HEK293 (cell line): Measurements from ENCODE around the gene TBC1D16.
A peak's percentile ranks its signal among the peaks of the same experiment; 100 is the strongest.

ENCODE experiments used
- CTCF ChIA-PET: fragments of 350-600 bp; formaldehyde crosslinking; extraction: SDS; loops from one replicate; lab custom pipeline; 2021; ENCODE audit warnings: antibody characterized with exemption; lab: Yijun Ruan, JAX
- POLR2A ChIA-PET: fragments of 300-600 bp; formaldehyde crosslinking; extraction: SDS; loops from one replicate; lab custom pipeline; 2020; ENCODE audit warnings: antibody characterized with exemption, inconsistent platforms; lab: Yijun Ruan, JAX
- H3K27ac ChIP-seq: fragments of 200-500 bp; sonication (Bioruptor generic); 2 replicates; pipeline ENCODE4 v1.5.1; 2014; ENCODE audit warnings: low read depth, low read length, control low read depth, inconsistent platforms; ENCODE audit errors: extremely low read depth
- H3K36me3 ChIP-seq, 2 experiments: fragments of 200-500 bp in 1 of 2; sonication (Bioruptor generic) in 1 of 2; 1 replicate in 1 of 2; 2 replicates in 1 of 2; pipeline ENCODE4 v1.5.1; 2014 to 2017; ENCODE audit warnings: inconsistent platforms in 2 of 2, low read length in 2 of 2; ENCODE audit not compliant: control insufficient read depth in 2 of 2, insufficient read depth in 1 of 2
- H3K4me1 ChIP-seq: fragments of 200-500 bp; sonication (Bioruptor generic); 2 replicates; pipeline ENCODE4 v1.5.1; 2014; ENCODE audit warnings: mild to moderate bottlenecking, low read length, inconsistent platforms; ENCODE audit not compliant: control insufficient read depth, insufficient read depth
- H3K4me3 ChIP-seq: 2 replicates; pipeline ENCODE4 v1.5.1; 2011; ENCODE audit warnings: low read depth, mild to moderate bottlenecking, control low read depth, low read length, moderate library complexity
- H3K9me3 ChIP-seq: fragments of 200-500 bp; sonication (Bioruptor generic); 2 replicates; pipeline ENCODE4 v1.5.1; 2014; ENCODE audit warnings: low read depth, low read length, inconsistent platforms; ENCODE audit not compliant: control insufficient read depth, insufficient read depth
- ELK4 ChIP-seq: IDR thresholded peaks from 2 replicates; pipeline ENCODE4 v1.6.1; 2011; ENCODE audit warnings: mild to moderate bottlenecking, low read depth, low read length, borderline replicate concordance
- GFI1B ChIP-seq: fragments of 450-650 bp; formaldehyde crosslinking; IDR thresholded peaks from 2 replicates; pipeline ENCODE4 v1.5.1; 2016; ENCODE audit warnings: missing biosample characterization, missing genetic modification characterization
- HOXC10 ChIP-seq: sonication (generic); formaldehyde crosslinking; IDR thresholded peaks from 2 replicates; pipeline ENCODE4 v1.8.1; 2023; ENCODE audit warnings: mild to moderate bottlenecking, missing genetic modification reagents
- KLF1 ChIP-seq: fragments of 450-650 bp; formaldehyde crosslinking; IDR thresholded peaks from 2 replicates; pipeline ENCODE4 v1.5.1; 2016; ENCODE audit warnings: missing biosample characterization, missing genetic modification characterization
- REPIN1 ChIP-seq: fragments of 450-650 bp; formaldehyde crosslinking; IDR thresholded peaks from 2 replicates; pipeline ENCODE4 v1.5.1; 2017; ENCODE audit warnings: missing biosample characterization, missing genetic modification characterization, low read depth
- SALL2 ChIP-seq: fragments of 450-650 bp; formaldehyde crosslinking; IDR thresholded peaks from 2 replicates; pipeline ENCODE4 v1.5.0; 2017; ENCODE audit warnings: missing biosample characterization, mild to moderate bottlenecking, missing genetic modification characterization, borderline replicate concordance
- SCRT1 ChIP-seq: fragments of 450-650 bp; formaldehyde crosslinking; IDR thresholded peaks from 2 replicates; pipeline ENCODE4 v1.5.1; 2016; ENCODE audit warnings: missing biosample characterization, missing genetic modification characterization, borderline replicate concordance
- SCRT2 ChIP-seq: fragments of 450-650 bp; formaldehyde crosslinking; IDR thresholded peaks from 2 replicates; pipeline ENCODE4 v1.5.1; 2016; ENCODE audit warnings: missing biosample characterization, missing genetic modification characterization
- TCF7L2 ChIP-seq: IDR thresholded peaks from 2 replicates; pipeline ENCODE4 v1.6.1; 2011; ENCODE audit warnings: low read depth, mild to moderate bottlenecking, inconsistent platforms, low read length, moderate library complexity, borderline replicate concordance
- WT1 ChIP-seq: fragments of 450-650 bp; formaldehyde crosslinking; IDR thresholded peaks from 2 replicates; pipeline ENCODE4 v1.5.1; 2016; ENCODE audit warnings: missing biosample characterization, missing genetic modification characterization
- ZBTB11 ChIP-seq: fragments of 450-650 bp; formaldehyde crosslinking; conservative IDR thresholded peaks from 2 replicates; pipeline ENCODE4 v1.5.1; 2016; ENCODE audit warnings: low read depth, missing biosample characterization, missing genetic modification characterization
- ZBTB8A ChIP-seq: fragments of 450-650 bp; formaldehyde crosslinking; IDR thresholded peaks from 2 replicates; pipeline ENCODE4 v1.5.1; 2016; ENCODE audit warnings: missing biosample characterization, missing genetic modification characterization
- ZFHX2 ChIP-seq: fragments of 450-650 bp; formaldehyde crosslinking; conservative IDR thresholded peaks from 2 replicates; pipeline ENCODE4 v1.5.1; 2016; ENCODE audit warnings: missing biosample characterization, missing genetic modification characterization
- ZNF114 ChIP-seq: fragments of 450-650 bp; formaldehyde crosslinking; IDR thresholded peaks from 2 replicates; pipeline ENCODE4 v1.5.0; 2017; ENCODE audit warnings: missing biosample characterization, missing genetic modification characterization
- ZNF175 ChIP-seq: fragments of 450-650 bp; formaldehyde crosslinking; IDR thresholded peaks from 2 replicates; pipeline ENCODE4 v1.5.1; 2016; ENCODE audit warnings: missing biosample characterization, missing genetic modification characterization
- ZNF24 ChIP-seq: fragments of 450-650 bp; formaldehyde crosslinking; IDR thresholded peaks from 2 replicates; pipeline ENCODE4 v1.5.1; 2016; ENCODE audit warnings: missing biosample characterization, missing genetic modification characterization
- ZNF404 ChIP-seq: fragments of 450-650 bp; formaldehyde crosslinking; IDR thresholded peaks from 2 replicates; pipeline ENCODE4 v1.5.1; 2017; ENCODE audit warnings: missing biosample characterization, missing genetic modification characterization
- ZNF423 ChIP-seq: fragments of 450-650 bp; formaldehyde crosslinking; IDR thresholded peaks from 2 replicates; pipeline ENCODE4 v1.5.1; 2016; ENCODE audit warnings: missing biosample characterization, missing genetic modification characterization
- ZNF488 ChIP-seq: fragments of 450-650 bp; formaldehyde crosslinking; IDR thresholded peaks from 2 replicates; pipeline ENCODE4 v1.5.1; 2016; ENCODE audit warnings: missing biosample characterization, missing genetic modification characterization
- ZNF501 ChIP-seq: fragments of 450-650 bp; formaldehyde crosslinking; IDR thresholded peaks from 2 replicates; pipeline ENCODE4 v1.5.1; 2016; ENCODE audit warnings: missing biosample characterization, missing genetic modification characterization
- ZNF514 ChIP-seq: fragments of 450-650 bp; formaldehyde crosslinking; IDR thresholded peaks from 2 replicates; pipeline ENCODE4 v1.5.1; 2016; ENCODE audit warnings: missing biosample characterization, missing genetic modification characterization
- ZNF530 ChIP-seq: fragments of 450-650 bp; formaldehyde crosslinking; IDR thresholded peaks from 2 replicates; pipeline ENCODE4 v1.5.1; 2016; ENCODE audit warnings: low read depth, missing biosample characterization, missing genetic modification characterization
- ZNF596 ChIP-seq: fragments of 450-650 bp; IDR thresholded peaks from 2 replicates; pipeline ENCODE4 v1.5.0; 2018; ENCODE audit warnings: missing biosample characterization, mild to moderate bottlenecking, missing genetic modification characterization, moderate library complexity
- ZNF600 ChIP-seq: fragments of 450-650 bp; formaldehyde crosslinking; IDR thresholded peaks from 2 replicates; pipeline ENCODE4 v1.5.1; 2016; ENCODE audit warnings: missing biosample characterization, missing genetic modification characterization
- ZNF654 ChIP-seq: fragments of 450-650 bp; formaldehyde crosslinking; IDR thresholded peaks from 2 replicates; pipeline ENCODE4 v1.5.1; 2016; ENCODE audit warnings: low read depth, missing biosample characterization, missing genetic modification characterization
- ZNF660 ChIP-seq: fragments of 450-650 bp; IDR thresholded peaks from 2 replicates; pipeline ENCODE4 v1.5.1; 2018; ENCODE audit warnings: missing biosample characterization, mild to moderate bottlenecking, missing genetic modification characterization
- ZNF664 ChIP-seq: fragments of 450-650 bp; formaldehyde crosslinking; IDR thresholded peaks from 2 replicates; pipeline ENCODE4 v1.5.1; 2016; ENCODE audit warnings: missing biosample characterization, missing genetic modification characterization
- ZNF704 ChIP-seq: fragments of 450-650 bp; formaldehyde crosslinking; IDR thresholded peaks from 2 replicates; pipeline ENCODE4 v1.5.1; 2016; ENCODE audit warnings: missing biosample characterization, missing genetic modification characterization
- ZNF843 ChIP-seq: fragments of 450-650 bp; formaldehyde crosslinking; IDR thresholded peaks from 2 replicates; pipeline ENCODE4 v1.5.1; 2016; ENCODE audit warnings: missing biosample characterization, missing genetic modification characterization
- ZXDB ChIP-seq: fragments of 450-650 bp; formaldehyde crosslinking; IDR thresholded peaks from 2 replicates; pipeline ENCODE4 v1.5.1; 2016; ENCODE audit warnings: missing biosample characterization, missing genetic modification characterization

Gene TBC1D16

GRCh38 chr17:79991140-79991923 lies 44.3 kb downstream of the TBC1D16 start (continued):
- TF ChIP-seq ZNF488 (tag by site-specific recombination) (no peak), ZNF24 (tag by site-specific recombination) (no peak), ZFHX2 (peak; percentile 78), SCRT1 (tag by site-specific recombination) (no peak), SALL2 (tag by site-specific recombination) (no peak), ZNF660 (tag by site-specific recombination) (0 out of 2 replicates have a peak, but pooled peaks have one; percentile 26), ZNF114 (tag by site-specific recombination) (no peak), KLF1 (tag by site-specific recombination) (peak; percentile 51; the same call in 1 of the 2 replicates), ZNF654 (peak; percentile 42)

- CTCF ChIA-PET: interaction anchor here (0.6 to 1.8 kb wide), 8 partner anchors 10 to 247 kb away, joined by 3 to 9 read pairs (median 4); no protein-coding TSS in a partner anchor
These were observed 45.0 kb downstream of the TBC1D16 start for GRCh38 chr17:79990704-79991103.

GRCh38 chr17:79990051-79990592 lies 45.5 kb downstream of the TBC1D16 start:
- Histone ChIP-seq H3K36me3 (no peaks in the 10 kb centered on the region), H3K4me3 (no peak overlapping the region), H3K9me3 (no peaks in the 10 kb centered on the region), H3K27ac (0 out of 2 replicates have a peak overlapping the region, but pooled peaks have one; percentile 36), H3K4me1 (peaks cover 36% of the 10 kb centered on the region)
- POLR2A ChIA-PET: no interaction called here
- CTCF ChIA-PET: interaction anchor here (0.7 to 1.8 kb wide), 10 partner anchors 9 to 247 kb away, joined by 3 to 9 read pairs (median 4); no protein-coding TSS in a partner anchor
- TF ChIP-seq ZNF423 (no peak), ZNF514 (no peak), ZNF596 (no peak), ZNF664 (tag by site-specific recombination) (no peak), ZNF501 (tag by site-specific recombination) (no peak), REPIN1 (tag by site-specific recombination) (no peak), HOXC10 (CRISPR knock-in tag) (no peak), ZFHX2 (peak; percentile 96), ZBTB11 (tag by site-specific recombination) (no peak), ZXDB (tag by site-specific recombination) (no peak), ELK4 (no peak), ZNF843 (tag by site-specific recombination) (no peak), ZBTB8A (tag by site-specific recombination) (no peak), ZNF530 (tag by site-specific recombination) (no peak), SCRT2 (tag by site-specific recombination) (0 out of 2 replicates have a peak, but pooled peaks have one; percentile 41)

More at GRCh38 chr17:79990704-79991103, 45.0 kb downstream of the TBC1D16 start:
- no peaks in the 10 kb centered on the region for H3K9me3 ChIP-seq
- POLR2A ChIA-PET: interaction anchor here (1.0 kb wide), 1 partner anchor 189 kb away, joined by 4 read pairs; no protein-coding TSS in a partner anchor
- no peak for TF ChIP-seq GFI1B (tag by site-specific recombination)
- no peak for TF ChIP-seq WT1 (tag by site-specific recombination)
- TF ChIP-seq TCF7L2: no peak
- no peak for TF ChIP-seq ZNF404 (tag by site-specific recombination)
- TF ChIP-seq ZNF704 (tag by site-specific recombination): no peak
- no peak for TF ChIP-seq ZNF175
- peak; percentile 92 for TF ChIP-seq ZNF600
- H3K4me1 ChIP-seq: peaks cover 36% of the 10 kb centered on the region
- H3K4me3 ChIP-seq: no peak overlapping the region
- H3K27ac ChIP-seq: no peak overlapping the region
- no peaks in the 10 kb centered on the region for H3K36me3 ChIP-seq
